ENCODE data around the gene TDRD12. TPM values are rescaled to one million over a fixed set of nuclear protein-coding genes. Genes with fewer than 3 reads are reported as not detected.

The TDRD12 gene
- polyA plus RNA-seq, 3 donors = 0.05 TPM; not detected in 2

GRCh38 chr19:32812036-32812435, 92.5 kb downstream of the TDRD12 start:
- no peak overlapping the region for H3K27ac ChIP-seq (ENCODE audit: low read depth in 1 of 2, low read length in 2 of 2)
- H3K36me3 Mint-ChIP-seq = no peaks in the 10 kb centered on the region
- no peaks in the 10 kb centered on the region for H3K9me3 ChIP-seq (replicated peaks in 1 of 2; ENCODE audit: control insufficient read depth in 1 of 2, insufficient read depth in 1 of 2, low read length in 2 of 2)
- no peaks in the 10 kb centered on the region for H3K4me1 Mint-ChIP-seq
- no peak overlapping the region for H3K4me3 Mint-ChIP-seq
- no peaks in the 10 kb centered on the region for H3K4me1 ChIP-seq (ENCODE audit: control insufficient read depth in 1 of 2, insufficient read depth in 2 of 2, low read length in 2 of 2)
- no peak overlapping the region for H3K4me3 ChIP-seq (replicated peaks in 1 of 3; ENCODE audit: low read depth in 2 of 3, low read length in 3 of 3)
- H3K9ac ChIP-seq (ENCODE audit: insufficient read depth, low read length, poor library complexity, severe bottlenecking) = no peak overlapping the region
- no peaks in the 10 kb centered on the region for H3K9me3 Mint-ChIP-seq
- DNase-seq = no peak
- no peak for TF ChIP-seq CTCF (IDR thresholded peaks at IDR 0.05)
- no peaks in the 10 kb centered on the region for H3K36me3 ChIP-seq (replicated peaks in 1 of 2; ENCODE audit: control insufficient read depth in 1 of 2, insufficient read depth in 2 of 2, low read length in 2 of 2)
- no peaks in the 10 kb centered on the region for H3K79me2 ChIP-seq (ENCODE audit: insufficient read depth, low read length)
- H3K27ac Mint-ChIP-seq = no peak overlapping the region
- intact Hi-C loops (cut with micrococcal nuclease) = no loop called here
- H4K20me1 ChIP-seq (ENCODE audit: insufficient read depth, low read length) = no peaks in the 10 kb centered on the region
- no peak overlapping the region for H3K4me2 ChIP-seq (replicated peaks; ENCODE audit: extremely low read depth, low read length, poor library complexity, severe bottlenecking)
- no peaks in the 10 kb centered on the region for H3K27me3 ChIP-seq (ENCODE audit: control insufficient read depth in 2 of 2, insufficient read depth in 2 of 2, low read length in 2 of 2)
- 93% methylated on average over 9 of the region's 10 CpGs for WGBS (ENCODE audit: insufficient coverage)
- H2AFZ ChIP-seq (ENCODE audit: insufficient read depth, low read depth, low read length, poor library complexity, severe bottlenecking) = no peak overlapping the region
- H3K27me3 Mint-ChIP-seq (ENCODE audit: low read depth in 3 of 3) = peaks cover 1 to 7% (median 6%) of the 10 kb centered on the region in 3 donors

GRCh38 chr19:32812571-32812970, 93.0 kb downstream of the TDRD12 start:
- no peak overlapping the region for H3K4me3 Mint-ChIP-seq
- no peak overlapping the region for H3K27ac Mint-ChIP-seq
- Histone ChIP-seq H3K79me2 (ENCODE audit: insufficient read depth, low read length) (no peaks in the 10 kb centered on the region), H3K27ac (ENCODE audit: low read depth in 1 of 2, low read length in 2 of 2) (no peak overlapping the region), H3K9me3 (replicated peaks in 1 of 2; ENCODE audit: control insufficient read depth in 1 of 2, insufficient read depth in 1 of 2, low read length in 2 of 2) (no peaks in the 10 kb centered on the region), H3K4me1 (ENCODE audit: control insufficient read depth in 1 of 2, insufficient read depth in 2 of 2, low read length in 2 of 2) (no peaks in the 10 kb centered on the region), H3K9ac (ENCODE audit: insufficient read depth, low read length, poor library complexity, severe bottlenecking) (no peak overlapping the region), H4K20me1 (ENCODE audit: insufficient read depth, low read length) (no peaks in the 10 kb centered on the region), H3K4me3 (replicated peaks in 1 of 3; ENCODE audit: low read depth in 2 of 3, low read length in 3 of 3) (no peak overlapping the region), H3K36me3 (replicated peaks in 1 of 2; ENCODE audit: control insufficient read depth in 1 of 2, insufficient read depth in 2 of 2, low read length in 2 of 2) (no peaks in the 10 kb centered on the region), H3K27me3 (ENCODE audit: control insufficient read depth in 2 of 2, insufficient read depth in 2 of 2, low read length in 2 of 2) (no peaks in the 10 kb centered on the region), H3K4me2 (replicated peaks; ENCODE audit: extremely low read depth, low read length, poor library complexity, severe bottlenecking) (no peak overlapping the region), H2AFZ (ENCODE audit: insufficient read depth, low read depth, low read length, poor library complexity, severe bottlenecking) (no peak overlapping the region)
- TF ChIP-seq CTCF (IDR thresholded peaks at IDR 0.05) = no peak
- DNase-seq = no peak
- 100% methylated on average over 2 of the region's 3 CpGs for WGBS (ENCODE audit: insufficient coverage)
- H3K4me1 Mint-ChIP-seq = no peaks in the 10 kb centered on the region
- peaks cover 1 to 7% (median 6%) of the 10 kb centered on the region in 3 donors for H3K27me3 Mint-ChIP-seq (ENCODE audit: low read depth in 3 of 3)
- H3K36me3 Mint-ChIP-seq = no peaks in the 10 kb centered on the region
- intact Hi-C loops (cut with micrococcal nuclease) = no loop called here
- no peaks in the 10 kb centered on the region for H3K9me3 Mint-ChIP-seq
